ENCODE measurements around the gene TCOF1. TPM values are rescaled to one million over a fixed set of nuclear protein-coding genes. Genes with fewer than 3 reads are reported as not detected.

Gene TCOF1
- total and polyA plus RNA-seq, 2 of the 8 experiments (the other 6 are each of a cell fraction or from before 2014, with no cell fraction given): 35.9 to 170 TPM

GRCh38 chr5:150328515-150328914 lies 29.0 kb upstream of the TCOF1 start:
- FAIRE-seq (no peak), DNase-seq (ENCODE audit: low read depth in 1 of 2, low spot score in 2 of 2) (no peak)
- H2AK5ac ChIP-seq (ENCODE audit: low read depth, low read length): no peak overlapping the region
- WGBS, 2 experiments (ENCODE audit: extremely low coverage in 1 of 2, insufficient coverage in 1 of 2, insufficient read length in 1 of 2, insufficient replicate concordance in 2 of 2, low coverage in 1 of 2, low lambda C conversion rate in 2 of 2, missing lambda C conversion rate in 1 of 2): 75% methylated on average over 2 of the region's 2 CpGs; no CpG with 5 or more reads in 1 of the 2 experiments
- H3K4me3 ChIP-seq (ENCODE audit: extremely low read depth in 1 of 4, insufficient read depth in 2 of 4, low read depth in 3 of 4, low read length in 4 of 4): no peak overlapping the region
- no peaks in the 10 kb centered on the region for H3K27me3 ChIP-seq (replicated peaks in 1 of 4; ENCODE audit: control insufficient read depth in 3 of 4, extremely low read depth in 1 of 4, insufficient read depth in 3 of 4, low read length in 3 of 4)
- no peak overlapping the region for H3K4me2 ChIP-seq (ENCODE audit: insufficient read depth in 1 of 2, low read depth in 2 of 2, low read length in 2 of 2)
- no peak overlapping the region for H4K91ac ChIP-seq (replicated peaks; ENCODE audit: insufficient read length, low read length)
- H2BK5ac ChIP-seq (ENCODE audit: low read depth, low read length): no peak overlapping the region
- H3K4ac ChIP-seq (replicated peaks; ENCODE audit: insufficient read length, low read depth, low read length): no peak overlapping the region
- ChIA-PET CTCF (ENCODE audit: partially characterized antibody) (interaction anchor here (1.4 to 15.6 kb wide), 5 partner anchors 8 to 52 kb away, joined by 4 to 126 read pairs (median 4); partner anchors contain the start of gene CAMK2A), POLR2A (ENCODE audit: partially characterized antibody) (interaction anchor here (0.6 kb wide), 1 partner anchor 29 kb away, joined by 3 read pairs; no protein-coding TSS in a partner anchor)
- H3K79me2 ChIP-seq (ENCODE audit: control insufficient read depth in 1 of 2, insufficient read depth in 2 of 2, low read length in 2 of 2): no peaks in the 10 kb centered on the region
- no peaks in the 10 kb centered on the region for H3K23me2 ChIP-seq (ENCODE audit: low read depth, low read length)
- no peak overlapping the region for H4K5ac ChIP-seq (ENCODE audit: insufficient read length, low read depth, low read length)
- no peak overlapping the region for H4K8ac ChIP-seq (ENCODE audit: extremely low read depth, insufficient read depth, low read length)
- H3K56ac ChIP-seq (replicated peaks; ENCODE audit: insufficient read length, low read depth, low read length): no peak overlapping the region
- no peaks in the 10 kb centered on the region for H3K36me3 ChIP-seq (ENCODE audit: control insufficient read depth in 2 of 4, insufficient read depth in 4 of 4, low read length in 3 of 4)
- H3K18ac ChIP-seq (ENCODE audit: extremely low read depth, low read length): no peak overlapping the region
- no peaks in the 10 kb centered on the region for H4K20me1 ChIP-seq (replicated peaks in 1 of 2; ENCODE audit: control insufficient read depth in 1 of 2, insufficient read depth in 2 of 2, low read length in 2 of 2)
- no peak overlapping the region for H2AFZ ChIP-seq (ENCODE audit: low read length)
- H3K9me3 ChIP-seq (ENCODE audit: insufficient read depth in 2 of 2, low read depth in 1 of 2, low read length in 1 of 2): no peaks in the 10 kb centered on the region
- no peak overlapping the region for H2BK15ac ChIP-seq (ENCODE audit: low read length)
- no peak overlapping the region for H2BK120ac ChIP-seq (replicated peaks; ENCODE audit: low read depth, low read length)
- H2BK20ac ChIP-seq (ENCODE audit: low read length): no peak overlapping the region
- no peak overlapping the region for H3K23ac ChIP-seq (ENCODE audit: insufficient read length)
- no peaks in the 10 kb centered on the region for H3K79me1 ChIP-seq (ENCODE audit: low read depth, low read length)
- no peak overlapping the region for H3K27ac ChIP-seq (ENCODE audit: low read depth, low read length)
- H3K4me1 ChIP-seq (replicated peaks in 1 of 4; ENCODE audit: control insufficient read depth in 3 of 4, insufficient read depth in 4 of 4, low read length in 3 of 4): no peaks in the 10 kb centered on the region
- H3K9ac ChIP-seq (replicated peaks in 1 of 4; ENCODE audit: extremely low read depth in 1 of 4, low read depth in 3 of 4, low read length in 3 of 4): no peak overlapping the region
- no peak overlapping the region for H2BK12ac ChIP-seq (ENCODE audit: low read depth, low read length)
- H3K14ac ChIP-seq (ENCODE audit: insufficient read length): no peak overlapping the region
